Lung (tissue), 12 donors: ENCODE results near the gene IMMT. TPM values are rescaled to one million over a fixed set of nuclear protein-coding genes. Genes with fewer than 3 reads are reported as not detected.

Source experiments
- ATAC-seq: fragments of 200-7000 bp; cut with Tn5 transposase; one replicate; pipeline ENCODE4 v1.9.1; 2020; ENCODE audit warnings: moderate number of reproducible peaks; ENCODE audit not compliant: insufficient read depth, low FRiP score
- DNase-seq, 3 donors: peaks; one replicate each; pipeline ENCODE4 v3.0.0-alpha.2; 2013 to 2017
- H3K27ac ChIP-seq, 2 donors: one replicate each; pipeline ENCODE4 v1.5.1; 2013; ENCODE audit warnings: mild to moderate bottlenecking in 2 of 2, moderate library complexity in 2 of 2, control low read depth in 1 of 2, inconsistent platforms in 1 of 2, low read depth in 1 of 2, low read length in 1 of 2
- H3K27me3 ChIP-seq, 3 donors: one replicate each; pipeline ENCODE4 v1.5.1; 2013; ENCODE audit warnings: low read length in 2 of 3; ENCODE audit not compliant: control insufficient read depth in 3 of 3, insufficient read depth in 3 of 3
- H3K36me3 ChIP-seq, 4 donors: one replicate each; pipeline ENCODE4 v1.5.1; 2013; ENCODE audit warnings: low read length in 4 of 4, mild to moderate bottlenecking in 1 of 4, moderate library complexity in 1 of 4; ENCODE audit not compliant: control insufficient read depth in 4 of 4, insufficient read depth in 4 of 4
- H3K4me1 ChIP-seq, 5 donors: one replicate each; pipeline ENCODE4 v1.5.1; 2013; ENCODE audit warnings: low read length in 5 of 5, mild to moderate bottlenecking in 2 of 5, moderate library complexity in 1 of 5; ENCODE audit not compliant: control insufficient read depth in 5 of 5, insufficient read depth in 5 of 5
- H3K4me3 ChIP-seq: one replicate; pipeline ENCODE4 v1.5.1; 2013; ENCODE audit warnings: mild to moderate bottlenecking, control low read depth, moderate library complexity
- H3K9ac ChIP-seq, 2 donors: one replicate each; pipeline ENCODE4 v1.5.1; 2013; ENCODE audit warnings: low read length in 2 of 2, control low read depth in 1 of 2; ENCODE audit not compliant: insufficient read depth in 1 of 2
- H3K9me3 ChIP-seq, 4 donors: one replicate each; pipeline ENCODE4 v1.5.1; 2013; ENCODE audit warnings: low read length in 3 of 4, mild to moderate bottlenecking in 1 of 4, moderate library complexity in 1 of 4; ENCODE audit not compliant: control insufficient read depth in 4 of 4, insufficient read depth in 3 of 4
- WGBS, 2 donors: extraction: QIAGEN DNeasy Blood & Tissue Kit; methylation state at CpG; one replicate each; pipeline ENCODE4 v1.1.7; 2013; 5-methylcytosine and 5-hydroxymethylcytosine counted together
- polyA plus RNA-seq, 2 donors: library from polyadenylated mRNA; stranded (reverse); fragments of 200-250 nt; gene quantifications; one replicate each; pipeline ENCODE4 v1.2.1, GENCODE V29; 2013
- total RNA-seq, 2 donors: library from RNA; depleted of rRNA in 1 of 2; stranded (reverse); fragments of >200 nt in 1 of 2; gene quantifications; one replicate each; pipeline ENCODE4 v1.2.1, GENCODE V29; 2014 to 2021
- TF ChIP-seq, protein P1 (sequence below): IDR thresholded peaks from 2 replicates; pipeline ENCODE4 v1.5.1; 2012; ENCODE audit warnings: mild to moderate bottlenecking; ENCODE audit errors: control extremely low read depth, extremely low read depth
- donor health status: control.
- donor health status: control.
- donor health status: Bipolar disorder and iron deficiency.
- donor health status: healthy.
- donor health status: DM: yes; HTN: yes; CAD: no.

IMMT gene
- total and polyA plus RNA-seq, 4 donors: 22.8 to 63.4 (median 48.2) TPM

DNA sequence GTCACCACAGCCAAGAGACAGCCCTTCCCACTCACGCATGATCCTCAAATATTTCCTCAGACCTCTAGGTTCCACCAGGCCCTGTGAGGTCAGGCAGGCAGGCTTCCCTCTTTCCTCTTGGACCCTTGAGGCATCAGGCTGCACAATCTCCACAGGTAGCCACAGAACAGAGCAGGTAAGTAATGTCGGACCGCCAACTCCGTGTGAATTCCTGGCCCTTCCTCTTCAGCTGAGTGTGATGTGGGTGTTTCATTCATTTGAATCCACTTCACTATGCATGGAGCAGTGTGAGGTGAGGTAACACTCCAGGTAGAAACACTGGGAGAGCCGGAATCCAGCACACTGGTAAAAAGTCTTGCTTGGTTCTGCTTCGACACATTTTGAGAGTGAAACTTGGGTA is 48.0 kb upstream of the IMMT start:
- Histone ChIP-seq H3K4me1 (peaks cover 0 to 13% (median 0%) of the 10 kb centered on the region in 5 donors), H3K27me3 (no peaks in the 10 kb centered on the region), H3K9ac (no peak overlapping the region), H3K9me3 (no peaks in the 10 kb centered on the region), H3K4me3 (no peak overlapping the region), H3K36me3 (no peaks in the 10 kb centered on the region), H3K27ac (no peak overlapping the region)
- 68 to 77% methylated on average over 6 of the region's 6 CpGs for WGBS, 2 donors
- TF ChIP-seq, protein P1, sequence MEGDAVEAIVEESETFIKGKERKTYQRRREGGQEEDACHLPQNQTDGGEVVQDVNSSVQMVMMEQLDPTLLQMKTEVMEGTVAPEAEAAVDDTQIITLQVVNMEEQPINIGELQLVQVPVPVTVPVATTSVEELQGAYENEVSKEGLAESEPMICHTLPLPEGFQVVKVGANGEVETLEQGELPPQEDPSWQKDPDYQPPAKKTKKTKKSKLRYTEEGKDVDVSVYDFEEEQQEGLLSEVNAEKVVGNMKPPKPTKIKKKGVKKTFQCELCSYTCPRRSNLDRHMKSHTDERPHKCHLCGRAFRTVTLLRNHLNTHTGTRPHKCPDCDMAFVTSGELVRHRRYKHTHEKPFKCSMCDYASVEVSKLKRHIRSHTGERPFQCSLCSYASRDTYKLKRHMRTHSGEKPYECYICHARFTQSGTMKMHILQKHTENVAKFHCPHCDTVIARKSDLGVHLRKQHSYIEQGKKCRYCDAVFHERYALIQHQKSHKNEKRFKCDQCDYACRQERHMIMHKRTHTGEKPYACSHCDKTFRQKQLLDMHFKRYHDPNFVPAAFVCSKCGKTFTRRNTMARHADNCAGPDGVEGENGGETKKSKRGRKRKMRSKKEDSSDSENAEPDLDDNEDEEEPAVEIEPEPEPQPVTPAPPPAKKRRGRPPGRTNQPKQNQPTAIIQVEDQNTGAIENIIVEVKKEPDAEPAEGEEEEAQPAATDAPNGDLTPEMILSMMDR: no peak
- ATAC-seq (peak; percentile 8), DNase-seq (peak in 2 of 3 donors; percentile 28 to 42)

- Histone ChIP-seq H3K27me3 (no peaks in the 10 kb centered on the region), H3K4me1 (peaks cover 0 to 13% (median 0%) of the 10 kb centered on the region in 5 donors), H3K9me3 (no peaks in the 10 kb centered on the region), H3K36me3 (no peaks in the 10 kb centered on the region), H3K9ac (no peak overlapping the region), H3K4me3 (no peak overlapping the region), H3K27ac (no peak overlapping the region)
- TF ChIP-seq, protein P1: no peak
- WGBS, 2 donors: 51 to 78% methylated on average over 6 of the region's 6 CpGs
- ATAC-seq (no peak), DNase-seq (no peak)
Observed at GRCh38 chr2:86241611-86242010, 46.3 kb upstream of the IMMT start.

DNA sequence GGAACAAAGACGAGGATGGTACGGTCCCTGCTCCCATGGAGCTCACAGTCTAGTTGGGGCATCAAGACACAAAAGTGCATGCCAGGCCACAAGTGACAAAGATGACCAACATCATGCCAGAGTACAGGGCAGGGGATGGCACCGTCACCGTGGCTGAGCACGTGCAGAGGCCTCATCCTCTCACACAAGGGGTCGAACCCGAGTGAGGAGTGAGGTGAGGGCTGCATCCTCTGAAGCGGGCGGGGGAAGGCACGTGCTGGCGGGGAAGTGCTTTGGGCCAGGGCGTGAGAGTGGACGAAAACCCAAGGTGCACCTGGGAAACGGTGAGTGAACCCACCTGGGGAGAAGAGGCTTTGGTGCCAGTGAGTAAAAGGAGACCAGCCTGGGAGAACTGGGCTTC is 45.0 kb upstream of the IMMT start:
- Histone ChIP-seq H3K9ac (no peak overlapping the region), H3K36me3 (no peaks in the 10 kb centered on the region), H3K27me3 (no peaks in the 10 kb centered on the region), H3K27ac (no peak overlapping the region), H3K4me1 (peaks cover 0 to 13% (median 0%) of the 10 kb centered on the region in 5 donors), H3K4me3 (no peak overlapping the region), H3K9me3 (no peaks in the 10 kb centered on the region)
- no peak for DNase-seq
- no peak for ATAC-seq
- WGBS, 2 donors: 94 to 96% methylated on average over 14 of the region's 14 CpGs
- TF ChIP-seq, protein P1: no peak

GRCh38 chr2:86239745-86240144 is 44.5 kb upstream of the IMMT start:
- no peak overlapping the region for H3K27ac ChIP-seq
- H3K9me3 ChIP-seq: no peaks in the 10 kb centered on the region
- no peaks in the 10 kb centered on the region for H3K36me3 ChIP-seq
- 95 to 96% methylated on average over 8 of the region's 8 CpGs for WGBS, 2 donors
- DNase-seq (no peak), ATAC-seq (no peak)
- H3K27me3 ChIP-seq: no peaks in the 10 kb centered on the region
- TF ChIP-seq, protein P1: no peak
- no peak overlapping the region for H3K4me3 ChIP-seq
- no peak overlapping the region for H3K9ac ChIP-seq
- peaks cover 0 to 13% (median 3%) of the 10 kb centered on the region in 5 donors for H3K4me1 ChIP-seq
